ENCODE data around the gene PNPLA8.

- TF ChIP-seq POLR2A (IDR thresholded peaks at IDR 0.05) (no peak), CTCF (IDR thresholded peaks at IDR 0.05) (no peak)
Observed at GRCh38 chr7:108557191-108557590, 31.3 kb upstream of the PNPLA8 start.

Measured in right lobe of liver (tissue), 4 donors.